CD4-positive, alpha-beta T cell treated with Interleukin-1 beta for 1 hour (primary cell): ENCODE measurements around the gene PCDHGA1.
"Not testable (repeated sequence)": the region's sequence is repeated elsewhere in the genome, so short reads cannot be mapped to it uniquely, and the experiment has no call there.

Experiments used
- DNase-seq, 2 donors: peaks; one replicate each; pipeline ENCODE4 v3.0.0-alpha.2; 2020 to 2022

The PCDHGA1 gene

DNA sequence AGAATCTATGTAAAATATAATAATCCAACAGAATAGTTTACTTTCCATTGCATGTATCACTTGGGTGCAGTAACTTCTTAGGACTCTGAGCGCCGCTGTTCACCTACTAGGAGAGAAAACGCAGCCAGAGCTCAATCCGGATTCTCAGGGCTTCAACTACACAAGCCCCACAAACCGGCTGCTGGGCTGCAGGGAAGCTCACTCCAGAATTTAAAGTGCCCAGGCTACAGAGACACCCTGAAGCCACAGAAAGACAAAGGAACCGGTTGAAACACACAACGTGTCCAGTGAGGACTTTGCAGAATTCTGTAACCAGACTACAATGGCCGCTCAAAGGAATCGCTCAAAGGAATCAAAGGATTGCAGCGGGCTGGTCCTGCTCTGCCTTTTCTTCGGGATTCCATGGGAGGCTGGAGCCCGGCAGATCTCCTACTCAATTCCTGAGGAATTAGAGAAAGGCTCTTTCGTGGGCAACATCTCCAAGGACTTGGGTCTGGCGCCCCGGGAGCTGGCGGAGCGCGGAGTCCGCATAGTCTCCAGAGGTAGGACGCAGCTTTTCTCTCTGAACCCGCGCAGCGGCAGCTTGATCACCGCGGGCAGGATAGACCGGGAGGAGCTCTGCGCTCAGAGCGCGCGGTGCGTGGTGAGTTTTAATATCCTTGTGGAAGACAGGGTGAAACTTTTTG is 82.7 kb downstream of the PCDHGA1 start, which contains the start of gene PCDHGA10:
Gene PCDHGA10, plus strand, starts transcription at position 134 of the 686 bp plus-strand sequence. Its CDS starts 189 bp downstream, at position 323.
- DNase-seq = peak; percentile 53 to 63

DNA sequence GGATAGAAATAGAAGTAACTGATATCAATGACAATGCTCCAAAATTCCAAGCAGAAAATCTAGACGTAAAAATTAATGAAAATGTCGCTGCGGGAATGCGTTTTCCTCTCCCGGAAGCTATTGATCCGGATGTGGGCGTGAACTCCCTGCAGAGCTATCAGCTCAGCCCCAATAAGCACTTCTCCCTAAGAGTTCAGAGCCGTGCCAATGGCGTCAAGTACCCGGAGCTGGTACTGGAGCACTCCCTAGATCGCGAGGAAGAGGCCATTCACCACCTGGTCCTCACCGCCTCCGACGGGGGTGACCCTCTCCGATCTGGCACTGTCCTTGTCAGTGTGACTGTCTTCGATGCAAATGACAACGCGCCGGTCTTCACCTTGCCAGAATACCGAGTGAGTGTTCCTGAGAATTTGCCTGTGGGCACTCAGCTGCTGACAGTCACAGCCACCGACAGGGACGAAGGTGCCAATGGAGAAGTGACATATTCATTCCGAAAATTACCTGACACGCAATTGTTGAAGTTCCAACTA is 83.3 kb downstream of the PCDHGA1 start:
- DNase-seq = no peak

DNA sequence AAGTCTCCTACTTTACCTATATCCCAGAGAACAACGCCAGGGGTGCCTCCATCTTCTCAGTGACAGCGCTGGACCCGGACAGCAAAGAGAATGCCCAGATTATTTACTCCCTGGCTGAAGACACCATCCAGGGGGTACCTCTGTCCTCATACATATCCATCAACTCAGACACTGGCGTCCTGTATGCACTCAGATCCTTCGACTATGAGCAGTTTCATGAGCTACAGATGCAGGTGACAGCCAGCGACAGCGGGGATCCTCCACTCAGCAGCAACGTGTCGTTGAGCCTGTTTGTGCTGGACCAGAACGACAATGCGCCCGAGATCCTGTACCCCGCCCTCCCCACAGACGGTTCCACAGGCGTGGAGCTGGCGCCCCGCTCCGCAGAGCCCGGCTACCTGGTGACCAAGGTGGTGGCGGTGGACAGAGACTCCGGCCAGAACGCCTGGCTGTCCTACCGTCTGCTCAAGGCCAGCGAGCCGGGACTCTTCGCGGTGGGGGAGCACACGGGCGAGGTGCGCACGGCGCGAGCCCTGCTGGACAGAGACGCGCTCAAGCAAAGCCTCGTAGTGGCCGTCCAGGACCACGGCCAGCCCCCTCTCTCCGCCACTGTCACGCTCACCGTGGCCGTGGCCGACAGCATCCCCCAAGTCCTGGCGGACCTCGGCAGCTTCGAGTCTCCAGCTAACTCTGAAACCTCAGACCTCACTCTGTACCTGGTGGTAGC is 84.4 kb downstream of the PCDHGA1 start:
- DNase-seq = not testable (repeated sequence)

DNA sequence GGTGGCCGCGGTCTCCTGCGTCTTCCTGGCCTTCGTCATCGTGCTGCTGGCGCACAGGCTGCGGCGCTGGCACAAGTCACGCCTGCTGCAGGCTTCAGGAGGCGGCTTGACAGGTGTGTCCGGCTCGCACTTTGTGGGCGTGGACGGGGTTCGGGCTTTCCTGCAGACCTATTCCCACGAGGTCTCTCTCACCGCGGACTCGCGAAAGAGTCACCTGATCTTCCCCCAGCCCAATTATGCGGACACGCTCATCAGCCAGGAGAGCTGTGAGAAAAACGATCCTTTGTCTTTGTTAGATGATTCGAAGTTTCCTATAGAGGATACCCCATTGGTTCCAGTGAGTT is 84.9 kb downstream of the PCDHGA1 start:
- not testable (repeated sequence) for DNase-seq

DNA sequence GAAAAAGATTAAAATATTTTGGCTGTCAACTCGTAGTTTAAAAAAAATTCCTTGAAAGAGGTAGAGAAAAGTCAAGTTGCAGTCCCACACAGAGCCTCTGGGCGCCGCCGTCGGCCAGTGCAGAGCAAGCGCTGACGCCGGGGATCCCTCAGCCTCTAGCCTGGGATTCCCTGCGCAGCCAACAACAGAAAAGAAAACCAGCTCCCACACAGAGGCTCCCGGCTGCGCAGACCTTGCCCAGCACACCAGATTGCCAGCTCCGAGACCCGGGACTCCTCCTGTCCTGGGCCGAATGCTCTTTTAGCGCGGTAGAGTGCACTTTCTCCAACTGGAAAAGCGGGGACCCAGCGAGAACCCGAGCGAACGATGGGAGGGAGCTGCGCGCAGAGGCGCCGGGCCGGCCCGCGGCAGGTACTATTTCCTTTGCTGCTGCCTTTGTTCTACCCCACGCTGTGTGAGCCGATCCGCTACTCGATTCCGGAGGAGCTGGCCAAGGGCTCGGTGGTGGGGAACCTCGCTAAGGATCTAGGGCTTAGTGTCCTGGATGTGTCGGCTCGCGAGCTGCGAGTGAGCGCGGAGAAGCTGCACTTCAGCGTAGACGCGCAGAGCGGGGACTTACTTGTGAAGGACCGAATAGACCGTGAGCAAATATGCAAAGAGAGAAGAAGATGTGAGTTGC is 87.3 kb downstream of the PCDHGA1 start, which contains the start of gene PCDHGB7:
Gene PCDHGB7, plus strand, starts transcription at position 184 of the 679 bp plus-strand sequence. Its CDS starts 183 bp downstream, at position 367.
- DNase-seq = peak; percentile 46 to 47

DNA sequence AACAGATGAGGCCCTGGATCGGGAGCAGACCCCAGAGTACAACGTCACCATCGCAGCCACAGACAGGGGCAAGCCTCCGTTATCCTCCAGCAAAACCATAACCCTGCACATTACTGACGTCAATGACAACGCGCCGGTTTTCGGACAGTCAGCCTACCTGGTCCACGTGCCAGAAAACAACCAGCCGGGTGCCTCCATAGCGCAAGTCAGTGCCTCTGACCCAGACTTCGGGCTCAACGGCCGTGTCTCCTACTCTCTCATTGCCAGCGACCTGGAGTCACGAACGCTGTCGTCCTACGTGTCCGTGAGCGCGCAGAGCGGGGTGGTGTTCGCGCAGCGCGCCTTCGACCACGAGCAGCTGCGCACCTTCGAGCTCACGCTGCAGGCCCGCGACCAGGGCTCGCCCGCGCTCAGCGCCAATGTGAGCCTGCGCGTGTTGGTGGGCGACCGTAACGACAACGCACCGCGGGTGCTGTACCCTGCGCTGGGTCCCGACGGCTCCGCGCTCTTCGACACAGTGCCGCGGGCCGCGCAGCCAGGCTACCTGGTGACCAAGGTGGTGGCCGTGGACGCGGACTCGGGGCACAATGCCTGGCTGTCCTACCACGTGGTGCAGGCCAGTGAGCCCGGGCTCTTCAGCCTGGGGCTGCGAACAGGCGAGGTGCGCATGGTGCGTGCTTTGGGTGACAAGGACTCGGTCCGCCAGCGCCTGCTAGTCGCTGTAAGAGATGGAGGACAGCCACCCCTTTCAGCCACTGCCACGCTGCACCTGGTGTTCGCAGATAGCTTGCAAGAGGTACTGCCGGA is 89.0 kb downstream of the PCDHGA1 start:
- DNase-seq = no peak

DNA sequence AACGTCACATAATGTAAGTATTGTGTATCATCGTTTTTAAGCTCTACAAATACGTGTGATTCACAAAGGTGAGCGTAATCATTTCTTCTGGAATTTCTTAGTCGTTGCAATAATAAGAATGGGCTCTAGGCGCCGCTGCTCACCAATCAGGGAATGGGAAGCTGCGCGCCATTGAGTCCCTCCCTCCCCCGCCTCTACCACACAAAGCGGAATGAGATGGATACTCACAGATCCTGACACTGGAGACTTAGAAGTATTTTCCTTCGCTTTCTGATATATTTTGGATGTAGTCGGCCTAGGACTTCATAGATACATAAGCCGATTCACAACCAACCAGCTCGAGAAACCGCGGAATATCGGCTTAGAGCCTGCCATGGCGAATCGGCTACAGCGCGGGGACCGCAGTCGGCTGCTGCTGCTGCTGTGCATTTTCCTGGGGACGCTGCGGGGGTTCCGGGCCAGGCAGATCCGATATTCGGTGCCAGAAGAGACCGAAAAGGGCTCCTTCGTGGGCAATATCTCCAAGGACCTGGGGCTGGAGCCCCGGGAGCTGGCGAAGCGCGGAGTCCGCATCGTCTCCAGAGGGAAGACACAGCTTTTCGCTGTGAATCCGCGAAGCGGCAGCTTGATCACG is 90.7 kb downstream of the PCDHGA1 start, which contains the start of gene PCDHGA11:
Gene PCDHGA11, plus strand, starts transcription at position 197 of the 634 bp plus-strand sequence. Its CDS starts 177 bp downstream, at position 374.
- DNase-seq = peak; percentile 39 to 46

DNA sequence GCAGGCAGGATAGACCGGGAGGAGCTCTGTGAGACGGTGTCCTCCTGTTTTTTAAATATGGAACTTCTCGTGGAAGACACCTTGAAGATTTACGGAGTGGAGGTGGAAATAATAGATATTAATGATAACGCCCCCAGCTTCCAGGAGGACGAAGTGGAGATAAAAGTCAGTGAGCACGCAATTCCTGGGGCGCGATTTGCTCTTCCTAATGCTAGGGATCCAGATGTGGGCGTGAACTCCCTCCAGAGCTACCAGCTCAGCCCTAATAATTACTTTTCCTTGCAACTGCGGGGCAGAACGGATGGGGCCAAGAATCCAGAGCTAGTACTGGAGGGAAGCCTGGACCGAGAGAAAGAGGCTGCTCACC is 91.2 kb downstream of the PCDHGA1 start:
- no peak for DNase-seq

DNA sequence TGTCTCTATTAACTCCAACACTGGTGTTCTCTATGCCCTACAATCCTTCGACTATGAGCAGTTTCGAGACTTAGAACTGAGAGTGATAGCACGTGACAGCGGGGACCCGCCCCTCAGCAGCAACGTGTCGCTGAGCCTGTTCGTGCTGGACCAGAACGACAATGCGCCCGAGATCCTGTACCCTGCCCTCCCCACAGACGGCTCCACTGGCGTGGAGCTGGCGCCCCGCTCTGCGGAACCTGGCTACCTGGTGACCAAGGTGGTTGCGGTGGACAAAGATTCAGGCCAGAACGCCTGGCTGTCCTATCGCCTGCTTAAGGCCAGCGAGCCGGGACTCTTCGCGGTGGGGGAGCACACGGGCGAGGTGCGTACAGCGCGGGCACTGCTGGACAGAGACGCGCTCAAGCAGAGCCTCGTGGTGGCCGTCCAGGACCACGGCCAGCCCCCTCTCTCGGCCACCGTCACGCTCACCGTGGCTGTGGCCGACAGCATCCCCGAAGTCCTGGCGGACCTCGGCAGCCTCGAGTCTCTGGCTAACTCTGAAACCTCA is 92.5 kb downstream of the PCDHGA1 start:
- DNase-seq = no peak

DNA sequence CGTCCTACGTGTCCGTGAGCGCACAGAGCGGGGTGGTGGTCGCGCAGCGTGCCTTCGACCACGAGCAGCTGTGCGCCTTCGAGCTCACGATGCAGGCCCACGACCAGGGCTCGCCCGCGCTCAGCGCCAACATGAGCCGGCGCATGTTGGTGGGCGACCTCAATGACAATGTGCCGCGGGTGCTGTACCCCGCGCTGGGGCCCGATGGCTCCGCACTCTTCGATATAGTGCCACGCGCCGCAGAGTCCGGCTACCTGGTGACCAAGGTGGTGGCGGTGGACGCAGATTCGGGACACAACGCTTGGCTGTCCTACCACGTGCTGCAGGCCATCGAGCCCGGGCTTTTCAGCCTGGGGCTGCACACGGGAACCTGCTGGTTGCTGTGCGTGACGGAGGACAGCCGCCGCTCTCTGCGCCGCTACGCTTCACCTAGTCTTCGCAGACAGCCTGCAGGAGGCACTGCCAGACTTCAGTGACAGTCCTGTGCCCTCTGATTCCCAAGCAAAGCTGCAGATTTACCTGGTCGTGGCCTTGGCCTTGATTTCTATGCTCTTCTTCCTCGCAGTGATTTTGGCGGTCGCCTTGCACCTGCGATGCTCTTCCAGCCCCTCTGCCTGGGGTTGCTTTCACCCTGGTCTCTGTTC is 97.6 kb downstream of the PCDHGA1 start:
- DNase-seq = no peak

DNA sequence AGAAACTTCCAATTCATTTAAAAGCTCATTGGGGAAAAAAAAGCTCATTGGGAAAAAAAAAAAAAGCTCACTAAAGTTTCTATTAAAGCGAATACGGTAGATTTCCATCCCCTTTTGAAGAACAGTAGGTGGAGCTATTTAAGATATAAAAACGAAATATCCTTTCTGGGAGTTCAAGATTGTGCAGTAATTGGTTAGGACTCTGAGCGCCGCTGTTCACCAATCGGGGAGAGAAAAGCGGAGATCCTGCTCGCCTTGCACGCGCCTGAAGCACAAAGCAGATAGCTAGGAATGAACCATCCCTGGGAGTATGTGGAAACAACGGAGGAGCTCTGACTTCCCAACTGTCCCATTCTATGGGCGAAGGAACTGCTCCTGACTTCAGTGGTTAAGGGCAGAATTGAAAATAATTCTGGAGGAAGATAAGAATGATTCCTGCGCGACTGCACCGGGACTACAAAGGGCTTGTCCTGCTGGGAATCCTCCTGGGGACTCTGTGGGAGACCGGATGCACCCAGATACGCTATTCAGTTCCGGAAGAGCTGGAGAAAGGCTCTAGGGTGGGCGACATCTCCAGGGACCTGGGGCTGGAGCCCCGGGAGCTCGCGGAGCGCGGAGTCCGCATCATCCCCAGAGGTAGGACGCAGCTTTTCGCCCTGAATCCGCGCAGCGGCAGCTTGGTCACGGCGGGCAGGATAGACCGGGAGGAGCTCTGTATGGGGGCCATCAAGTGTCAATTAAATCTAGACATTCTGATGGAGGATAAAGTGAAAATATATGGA is 100.2 kb downstream of the PCDHGA1 start, which contains the start of gene PCDHGA12:
Gene PCDHGA12, plus strand, starts transcription at position 176 of the 782 bp plus-strand sequence. Its CDS starts 253 bp downstream, at position 429.
- peak; percentile 30 to 32 for DNase-seq

DNA sequence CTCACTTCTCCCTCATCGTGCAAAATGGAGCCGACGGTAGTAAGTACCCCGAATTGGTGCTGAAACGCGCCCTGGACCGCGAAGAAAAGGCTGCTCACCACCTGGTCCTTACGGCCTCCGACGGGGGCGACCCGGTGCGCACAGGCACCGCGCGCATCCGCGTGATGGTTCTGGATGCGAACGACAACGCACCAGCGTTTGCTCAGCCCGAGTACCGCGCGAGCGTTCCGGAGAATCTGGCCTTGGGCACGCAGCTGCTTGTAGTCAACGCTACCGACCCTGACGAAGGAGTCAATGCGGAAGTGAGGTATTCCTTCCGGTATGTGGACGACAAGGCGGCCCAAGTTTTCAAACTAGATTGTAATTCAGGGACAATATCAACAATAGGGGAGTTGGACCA is 101.0 kb downstream of the PCDHGA1 start:
- no peak for DNase-seq

DNA sequence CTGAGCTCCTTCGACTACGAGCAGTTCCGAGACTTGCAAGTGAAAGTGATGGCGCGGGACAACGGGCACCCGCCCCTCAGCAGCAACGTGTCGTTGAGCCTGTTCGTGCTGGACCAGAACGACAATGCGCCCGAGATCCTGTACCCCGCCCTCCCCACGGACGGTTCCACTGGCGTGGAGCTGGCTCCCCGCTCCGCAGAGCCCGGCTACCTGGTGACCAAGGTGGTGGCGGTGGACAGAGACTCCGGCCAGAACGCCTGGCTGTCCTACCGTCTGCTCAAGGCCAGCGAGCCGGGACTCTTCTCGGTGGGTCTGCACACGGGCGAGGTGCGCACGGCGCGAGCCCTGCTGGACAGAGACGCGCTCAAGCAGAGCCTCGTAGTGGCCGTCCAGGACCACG is 102.0 kb downstream of the PCDHGA1 start:
- not testable (repeated sequence) for DNase-seq

DNA sequence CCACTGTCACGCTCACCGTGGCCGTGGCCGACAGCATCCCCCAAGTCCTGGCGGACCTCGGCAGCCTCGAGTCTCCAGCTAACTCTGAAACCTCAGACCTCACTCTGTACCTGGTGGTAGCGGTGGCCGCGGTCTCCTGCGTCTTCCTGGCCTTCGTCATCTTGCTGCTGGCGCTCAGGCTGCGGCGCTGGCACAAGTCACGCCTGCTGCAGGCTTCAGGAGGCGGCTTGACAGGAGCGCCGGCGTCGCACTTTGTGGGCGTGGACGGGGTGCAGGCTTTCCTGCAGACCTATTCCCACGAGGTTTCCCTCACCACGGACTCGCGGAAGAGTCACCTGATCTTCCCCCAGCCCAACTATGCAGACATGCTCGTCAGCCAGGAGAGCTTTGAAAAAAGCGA is 102.4 kb downstream of the PCDHGA1 start:
- DNase-seq = not testable (repeated sequence)

DNA sequence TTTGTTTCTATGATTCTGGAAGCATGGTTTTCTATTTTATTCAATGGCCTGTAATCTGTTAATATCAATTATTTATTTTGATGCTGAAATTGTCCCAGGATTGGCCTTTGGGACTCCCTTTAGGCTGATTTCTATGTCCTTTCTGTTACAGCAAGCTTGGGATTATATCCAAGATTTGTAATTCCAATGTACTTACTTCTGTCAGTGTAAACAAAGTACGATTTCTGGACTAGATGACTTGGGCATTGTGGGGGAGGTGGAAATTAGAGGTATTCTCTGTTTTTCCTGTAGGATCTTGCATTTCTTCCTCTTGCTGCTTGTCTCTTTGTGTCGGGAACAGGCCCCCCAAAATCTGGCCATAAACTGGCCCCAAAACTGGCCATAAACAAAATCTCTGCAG is 103.7 kb downstream of the PCDHGA1 start:
- DNase-seq = no peak

DNA sequence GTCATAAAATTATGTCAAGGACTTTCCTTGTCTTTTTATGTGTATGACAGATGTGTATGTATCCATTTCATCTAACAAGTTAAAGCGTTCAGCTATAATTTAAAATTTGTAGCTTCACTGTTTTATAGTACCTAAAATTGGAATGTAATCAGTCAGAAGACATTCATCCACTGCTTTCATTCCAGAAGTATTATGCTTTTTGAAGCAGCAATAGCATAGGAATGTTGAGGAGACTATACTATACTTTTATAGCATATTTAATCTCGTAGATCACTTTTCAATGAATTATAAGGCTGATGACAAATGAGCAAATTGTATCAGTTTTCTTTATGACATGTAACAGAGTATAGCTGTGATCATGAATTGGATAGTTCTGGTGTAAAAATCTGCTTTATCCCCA is 106.9 kb downstream of the PCDHGA1 start:
- no peak for DNase-seq

DNA sequence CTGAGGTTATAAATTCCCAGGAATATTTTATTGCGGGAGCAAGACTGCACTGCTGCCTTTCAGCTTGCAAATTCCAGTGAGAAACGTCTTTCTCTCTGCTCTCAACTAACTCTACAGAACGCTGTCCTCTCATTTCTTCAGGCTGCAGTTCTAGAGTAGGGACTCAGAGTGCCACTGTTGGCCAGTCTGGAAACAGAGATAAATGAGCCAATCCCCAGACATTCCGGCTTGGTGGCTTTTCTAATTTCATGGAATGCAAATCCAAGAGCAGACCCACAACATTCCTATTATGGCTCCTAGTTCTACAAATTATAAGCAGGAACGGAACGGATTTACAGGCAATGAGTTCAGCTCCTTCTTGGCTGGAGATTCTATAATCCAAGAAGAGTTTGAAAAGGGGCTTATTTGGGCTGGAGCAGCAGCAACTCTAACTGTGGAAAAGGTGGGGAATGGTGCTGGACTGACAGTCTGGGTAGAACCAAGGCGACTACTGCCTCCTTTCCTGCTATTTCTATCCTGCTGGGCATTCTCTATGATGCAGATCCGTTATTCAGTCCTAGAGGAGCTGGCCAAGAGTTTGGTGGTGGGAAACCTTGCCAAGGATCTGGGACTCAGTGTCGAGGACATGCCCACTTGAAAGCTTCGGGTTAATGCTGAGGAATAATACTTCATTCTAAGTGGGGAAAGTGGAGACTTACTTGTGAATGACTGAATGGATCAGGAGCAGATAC is 109.3 kb downstream of the PCDHGA1 start:
- DNase-seq = no peak

DNA sequence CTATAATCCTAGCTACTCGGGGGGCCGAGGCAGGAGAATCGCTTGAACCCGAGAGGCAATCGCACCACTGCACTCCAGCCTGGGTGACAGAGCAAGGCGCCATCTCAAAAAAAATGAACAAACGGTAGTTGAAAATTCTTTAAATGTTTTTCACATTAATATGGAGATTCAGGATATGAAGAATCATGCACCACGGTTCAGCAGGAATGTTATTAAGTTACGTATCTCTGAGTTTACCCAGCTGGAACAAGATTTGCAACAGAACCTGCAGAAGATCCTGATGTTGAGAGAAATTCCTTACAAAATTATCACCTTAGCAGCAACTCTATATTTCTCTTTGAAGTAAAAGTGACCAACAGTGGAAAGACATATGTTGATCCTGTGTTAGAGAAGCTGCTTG is 110.0 kb downstream of the PCDHGA1 start:
- no peak for DNase-seq

DNA sequence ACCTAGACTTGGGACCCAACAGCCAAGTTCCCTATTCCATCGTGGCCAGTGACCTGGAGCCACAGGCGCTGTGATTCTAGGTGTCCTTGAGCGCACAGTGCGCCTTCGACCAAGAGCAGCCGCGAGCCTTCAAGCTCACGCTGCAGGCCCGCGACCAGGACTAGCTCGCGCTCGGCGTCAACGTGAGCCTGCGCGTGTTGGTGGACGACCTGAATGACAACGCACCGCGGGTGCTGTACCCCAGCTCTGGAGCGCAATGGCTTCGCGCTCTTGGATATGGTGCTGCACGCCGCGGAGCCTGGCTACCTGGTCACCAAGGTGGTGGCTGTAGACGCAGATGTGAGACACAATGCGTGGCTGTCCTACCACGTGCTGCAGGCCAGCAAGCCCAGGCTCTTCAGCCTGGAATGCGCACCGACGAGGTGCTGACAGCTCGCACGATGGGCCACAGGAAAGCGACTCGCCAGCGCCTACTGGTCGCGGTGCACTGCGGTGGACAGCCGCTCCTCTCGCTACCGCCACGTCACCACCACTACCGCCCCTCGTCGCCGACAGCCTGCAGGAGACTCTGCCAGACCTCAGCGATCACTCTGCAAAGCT is 111.4 kb downstream of the PCDHGA1 start:
- DNase-seq = no peak
